Measurements from ENCODE around the gene CARMIL1.

The CARMIL1 gene

GRCh38 chr6:25477006-25477590 is 197.9 kb downstream of the CARMIL1 start:
- peak; percentile 52 for DNase-seq (ENCODE audit: low read depth)

GRCh38 chr6:25478973-25479372 is 199.8 kb downstream of the CARMIL1 start:
- no peak for DNase-seq (ENCODE audit: low read depth)

- peak; percentile 50 for DNase-seq (ENCODE audit: low read depth)
Measured at GRCh38 chr6:25481267-25481666, 202.1 kb downstream of the CARMIL1 start.

GRCh38 chr6:25482996-25483395 is 203.8 kb downstream of the CARMIL1 start:
- DNase-seq (ENCODE audit: low read depth), result peak; percentile 24

GRCh38 chr6:25483943-25484342 is 204.8 kb downstream of the CARMIL1 start:
- no peak for DNase-seq (ENCODE audit: low read depth)

- DNase-seq (ENCODE audit: low read depth), result no peak
Measured at GRCh38 chr6:25484900-25485299, 205.7 kb downstream of the CARMIL1 start.

- DNase-seq (ENCODE audit: low read depth), result peak; percentile 23
Measured at GRCh38 chr6:25485821-25486534, 206.8 kb downstream of the CARMIL1 start.

- DNase-seq (ENCODE audit: low read depth), result no peak
Measured at GRCh38 chr6:25486550-25486949, 207.4 kb downstream of the CARMIL1 start.

GRCh38 chr6:25487012-25487411 is 207.8 kb downstream of the CARMIL1 start:
- no peak for DNase-seq (ENCODE audit: low read depth)

- DNase-seq (ENCODE audit: low read depth), result no peak
Measured at GRCh38 chr6:25488156-25488555, 209.0 kb downstream of the CARMIL1 start.

- DNase-seq (ENCODE audit: low read depth), result no peak
Measured at GRCh38 chr6:25489399-25489798, 210.2 kb downstream of the CARMIL1 start.

- peak; percentile 80 for DNase-seq (ENCODE audit: low read depth)
Measured at GRCh38 chr6:25490018-25490801, 211.0 kb downstream of the CARMIL1 start.

- DNase-seq (ENCODE audit: low read depth), result no peak
Measured at GRCh38 chr6:25492951-25493350, 213.8 kb downstream of the CARMIL1 start.

- DNase-seq (ENCODE audit: low read depth), result no peak
Measured at GRCh38 chr6:25494469-25494868, 215.3 kb downstream of the CARMIL1 start.

- no peak for DNase-seq (ENCODE audit: low read depth)
Measured at GRCh38 chr6:25497383-25498040, 218.3 kb downstream of the CARMIL1 start.

- no peak for DNase-seq (ENCODE audit: low read depth)
Measured at GRCh38 chr6:25498505-25498904, 219.3 kb downstream of the CARMIL1 start.

GRCh38 chr6:25499615-25500235 is 220.6 kb downstream of the CARMIL1 start:
- DNase-seq (ENCODE audit: low read depth), result peak; percentile 72

GRCh38 chr6:25503686-25504085 is 224.5 kb downstream of the CARMIL1 start:
- no peak for DNase-seq (ENCODE audit: low read depth)

- DNase-seq (ENCODE audit: low read depth), result no peak
Measured at GRCh38 chr6:25504661-25505060, 225.5 kb downstream of the CARMIL1 start.

- DNase-seq (ENCODE audit: low read depth), result no peak
Measured at GRCh38 chr6:25506020-25506419, 226.8 kb downstream of the CARMIL1 start.

- no peak for DNase-seq (ENCODE audit: low read depth)
Measured at GRCh38 chr6:25508051-25508450, 228.9 kb downstream of the CARMIL1 start.

- DNase-seq (ENCODE audit: low read depth), result peak; percentile 42
Measured at GRCh38 chr6:25511376-25511775, 232.2 kb downstream of the CARMIL1 start.

Measured in EH (cell line).